Measurements from ENCODE around the gene CCL7. TPM values are rescaled to one million over a fixed set of nuclear protein-coding genes. Genes with fewer than 3 reads are reported as not detected.

The CCL7 gene
- 0.34 to 0.38 TPM in 2 of 5 replicates, not detected in the others for total RNA-seq (2022; extraction: Qiagen RNA extraction)

DNA sequence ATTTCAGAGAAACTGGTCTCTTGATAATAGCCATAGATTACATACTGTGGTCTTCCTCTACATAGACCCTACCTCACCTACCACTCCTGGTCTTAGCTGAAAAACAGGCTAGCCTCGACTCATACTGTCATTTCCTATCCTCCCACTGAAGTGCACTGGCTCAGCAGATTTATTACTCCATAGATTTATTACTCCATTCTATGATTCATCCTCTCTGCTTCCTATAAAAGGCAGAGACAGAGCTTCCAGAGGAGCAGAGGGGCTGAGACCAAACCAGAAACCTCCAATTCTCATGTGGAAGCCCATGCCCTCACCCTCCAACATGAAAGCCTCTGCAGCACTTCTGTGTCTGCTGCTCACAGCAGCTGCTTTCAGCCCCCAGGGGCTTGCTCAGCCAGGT lies at the start of gene CCL7:
CCL7 (plus strand) TSS at position 253 of the 400 bp plus-strand sequence; CDS start at position 323, 70 bp downstream.

DNA sequence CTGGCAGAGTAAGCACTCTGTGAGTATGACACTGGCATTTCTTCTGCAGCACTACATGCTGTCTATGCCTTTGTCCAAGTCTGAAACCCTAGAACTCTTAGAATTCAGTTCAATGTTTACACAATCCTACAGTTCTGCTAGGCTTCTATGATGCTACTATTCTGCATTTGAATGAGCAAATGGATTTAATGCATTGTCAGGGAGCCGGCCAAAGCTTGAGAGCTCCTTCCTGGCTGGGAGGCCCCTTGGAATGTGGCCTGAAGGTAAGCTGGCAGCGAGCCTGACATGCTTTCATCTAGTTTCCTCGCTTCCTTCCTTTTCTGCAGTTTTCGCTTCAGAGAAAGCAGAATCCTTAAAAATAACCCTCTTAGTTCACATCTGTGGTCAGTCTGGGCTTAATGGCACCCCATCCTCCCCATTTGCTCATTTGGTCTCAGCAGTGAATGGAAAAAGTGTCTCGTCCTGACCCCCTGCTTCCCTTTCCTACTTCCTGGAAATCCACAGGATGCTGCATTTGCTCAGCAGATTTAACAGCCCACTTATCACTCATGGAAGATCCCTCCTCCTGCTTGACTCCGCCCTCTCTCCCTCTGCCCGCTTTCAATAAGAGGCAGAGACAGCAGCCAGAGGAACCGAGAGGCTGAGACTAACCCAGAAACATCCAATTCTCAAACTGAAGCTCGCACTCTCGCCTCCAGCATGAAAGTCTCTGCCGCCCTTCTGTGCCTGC lies 15.2 kb upstream of the CCL7 start, which contains the start of gene CCL2:
CCL2 (plus strand) TSS at position 635 of the 730 bp plus-strand sequence; CDS start at position 700, 65 bp downstream.

DNA sequence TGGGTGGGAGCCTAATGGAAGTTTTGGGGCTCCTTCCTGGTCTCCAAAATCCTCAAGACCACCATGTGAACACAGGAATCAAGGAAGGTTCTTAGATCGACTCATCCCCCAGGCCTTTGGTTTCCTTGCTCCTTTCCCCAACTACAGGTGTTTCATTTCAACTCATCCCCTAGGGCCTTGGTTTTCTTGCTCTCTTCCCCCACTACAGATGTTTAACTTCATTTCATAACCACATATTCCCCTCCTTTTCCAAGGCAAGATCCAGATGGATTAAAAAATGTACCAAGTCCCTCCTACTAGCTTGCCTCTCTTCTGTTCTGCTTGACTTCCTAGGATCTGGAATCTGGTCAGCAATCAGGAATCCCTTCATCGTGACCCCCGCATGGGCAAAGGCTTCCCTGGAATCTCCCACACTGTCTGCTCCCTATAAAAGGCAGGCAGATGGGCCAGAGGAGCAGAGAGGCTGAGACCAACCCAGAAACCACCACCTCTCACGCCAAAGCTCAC lies 15.3 kb downstream of the CCL7 start, which contains the start of gene CCL11:
CCL11 (plus strand) TSS at position 457 of the 507 bp plus-strand sequence. CDS start 67 bp downstream, outside the sequence.

DNA sequence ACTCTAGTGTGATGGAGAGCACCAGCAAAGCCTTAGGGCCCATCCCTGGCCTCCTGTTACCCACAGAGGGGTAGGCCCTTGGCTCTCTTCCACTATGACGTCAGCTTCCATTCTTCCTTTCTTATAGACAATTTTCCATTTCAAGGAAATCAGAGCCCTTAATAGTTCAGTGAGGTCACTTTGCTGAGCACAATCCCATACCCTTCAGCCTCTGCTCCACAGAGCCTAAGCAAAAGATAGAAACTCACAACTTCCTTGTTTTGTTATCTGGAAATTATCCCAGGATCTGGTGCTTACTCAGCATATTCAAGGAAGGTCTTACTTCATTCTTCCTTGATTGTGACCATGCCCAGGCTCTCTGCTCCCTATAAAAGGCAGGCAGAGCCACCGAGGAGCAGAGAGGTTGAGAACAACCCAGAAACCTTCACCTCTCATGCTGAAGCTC lies 49.0 kb downstream of the CCL7 start, which contains the start of gene CCL8:
CCL8 (plus strand) TSS at position 397 of the 445 bp plus-strand sequence. CDS start 67 bp downstream, outside the sequence.

Other genes starting within 250 kb of the CCL7 start
- gene CCL2, start 14.9 kb upstream of the CCL7 start, total RNA-seq (2022; extraction: Qiagen RNA extraction): 8.8 to 14.1 TPM (median 10.2 TPM) in 5 replicates
- not detected in 5 replicates for gene CCL11, start 15.5 kb downstream of the CCL7 start, total RNA-seq (2022; extraction: Qiagen RNA extraction)
- not detected in 5 replicates for gene CCL8, start 49.2 kb downstream of the CCL7 start, total RNA-seq (2022; extraction: Qiagen RNA extraction)
- gene CCL13, start 86.3 kb downstream of the CCL7 start, total RNA-seq (2022; extraction: Qiagen RNA extraction): not detected in 5 replicates
- not detected in 5 replicates for gene CCL1, start 93.0 kb downstream of the CCL7 start, total RNA-seq (2022; extraction: Qiagen RNA extraction)